KMS-11 (cell line): ENCODE measurements around the gene TMC7.

ENCODE experiments used
- H2AFZ ChIP-seq: fragments of 200-600 bp; sonication (generic); 2 replicates; pipeline ENCODE4 v1.6.1; 2016; ENCODE audit warnings: antibody characterized with exemption, mixed run types, low read depth
- H3K27ac ChIP-seq: fragments of 200-600 bp; sonication (generic); 2 replicates; pipeline ENCODE4 v1.6.1; 2016; ENCODE audit warnings: mild to moderate bottlenecking, mixed run types
- H3K27me3 ChIP-seq: fragments of 200-600 bp; sonication (generic); 2 replicates; pipeline ENCODE4 v1.6.1; 2017; ENCODE audit warnings: mild to moderate bottlenecking, low read depth, mixed run types, moderate library complexity; ENCODE audit not compliant: insufficient read depth
- H3K36me3 ChIP-seq: fragments of 200-600 bp; sonication (generic); 2 replicates; pipeline ENCODE4 v1.6.1; 2017; ENCODE audit warnings: mild to moderate bottlenecking, mixed run types; ENCODE audit not compliant: insufficient read depth
- H3K4me1 ChIP-seq: fragments of 200-600 bp; sonication (generic); 2 replicates; pipeline ENCODE4 v1.6.1; 2016; ENCODE audit warnings: mild to moderate bottlenecking, low read depth, mixed run types; ENCODE audit not compliant: poor library complexity, severe bottlenecking
- H3K4me2 ChIP-seq: fragments of 200-600 bp; sonication (generic); 2 replicates; pipeline ENCODE4 v1.7.0; 2016; ENCODE audit warnings: mild to moderate bottlenecking, mixed run types
- H3K4me3 ChIP-seq: fragments of 200-600 bp; sonication (generic); IDR thresholded peaks from 2 replicates; pipeline ENCODE4 v1.6.1; 2017; ENCODE audit warnings: low read depth, low read length, mixed read lengths; ENCODE audit not compliant: insufficient read depth
- H3K79me2 ChIP-seq: fragments of 200-600 bp; sonication (generic); 2 replicates; pipeline ENCODE4 v1.6.1; 2016; ENCODE audit warnings: low read depth, mixed run types; ENCODE audit not compliant: insufficient read depth
- H3K9ac ChIP-seq: fragments of 200-600 bp; sonication (generic); 2 replicates; pipeline ENCODE4 v1.6.1; 2016; ENCODE audit warnings: mild to moderate bottlenecking, mixed run types
- H4K20me1 ChIP-seq: fragments of 200-600 bp; sonication (generic); 2 replicates; pipeline ENCODE4 v1.6.1; 2016; ENCODE audit warnings: mild to moderate bottlenecking, mixed run types; ENCODE audit not compliant: insufficient read depth
- CTCF ChIP-seq: fragments of 200-600 bp; sonication (generic); conservative IDR thresholded peaks from 2 replicates; pipeline ENCODE4 v1.6.1; 2017; ENCODE audit warnings: low read depth, mild to moderate bottlenecking, antibody characterized with exemption, low read length, moderate library complexity, mixed read lengths

The TMC7 gene

GRCh38 chr16:18941471-18941870 lies 42.3 kb upstream of the TMC7 start:
- H3K27ac ChIP-seq: no peak overlapping the region
- no peak overlapping the region for H3K9ac ChIP-seq
- H3K4me3 ChIP-seq: no peak overlapping the region
- no peak overlapping the region for H2AFZ ChIP-seq
- H3K4me2 ChIP-seq: no peak overlapping the region
- no peaks in the 10 kb centered on the region for H3K36me3 ChIP-seq
- peaks cover 10% of the 10 kb centered on the region for H3K4me1 ChIP-seq
- no peak for TF ChIP-seq CTCF
- H3K27me3 ChIP-seq: no peaks in the 10 kb centered on the region
- no peaks in the 10 kb centered on the region for H4K20me1 ChIP-seq
- H3K79me2 ChIP-seq: no peaks in the 10 kb centered on the region

GRCh38 chr16:18942061-18942460 lies 41.7 kb upstream of the TMC7 start:
- H3K36me3 ChIP-seq: no peaks in the 10 kb centered on the region
- no peak overlapping the region for H2AFZ ChIP-seq
- no peaks in the 10 kb centered on the region for H3K79me2 ChIP-seq
- no peak overlapping the region for H3K9ac ChIP-seq
- TF ChIP-seq CTCF: no peak
- H4K20me1 ChIP-seq: no peaks in the 10 kb centered on the region
- no peak overlapping the region for H3K27ac ChIP-seq
- no peaks in the 10 kb centered on the region for H3K27me3 ChIP-seq
- peaks cover 15% of the 10 kb centered on the region for H3K4me1 ChIP-seq
- H3K4me2 ChIP-seq: no peak overlapping the region
- H3K4me3 ChIP-seq: no peak overlapping the region

- H3K27me3 ChIP-seq: no peaks in the 10 kb centered on the region
- TF ChIP-seq CTCF: no peak
- no peak overlapping the region for H3K9ac ChIP-seq
- H3K36me3 ChIP-seq: no peaks in the 10 kb centered on the region
- no peak overlapping the region for H2AFZ ChIP-seq
- H4K20me1 ChIP-seq: no peaks in the 10 kb centered on the region
- no peaks in the 10 kb centered on the region for H3K79me2 ChIP-seq
- no peak overlapping the region for H3K4me3 ChIP-seq
- peaks cover 15% of the 10 kb centered on the region for H3K4me1 ChIP-seq
- H3K4me2 ChIP-seq: no peak overlapping the region
- H3K27ac ChIP-seq: no peak overlapping the region
Observed at GRCh38 chr16:18943414-18943813, 40.3 kb upstream of the TMC7 start.

- no peaks in the 10 kb centered on the region for H4K20me1 ChIP-seq
- H3K27me3 ChIP-seq: no peaks in the 10 kb centered on the region
- TF ChIP-seq CTCF: no peak
- H3K79me2 ChIP-seq: no peaks in the 10 kb centered on the region
- H3K4me1 ChIP-seq: peaks cover 15% of the 10 kb centered on the region
- H3K27ac ChIP-seq: no peak overlapping the region
- no peak overlapping the region for H2AFZ ChIP-seq
- no peak overlapping the region for H3K9ac ChIP-seq
- H3K4me3 ChIP-seq: no peak overlapping the region
- no peak overlapping the region for H3K4me2 ChIP-seq
- H3K36me3 ChIP-seq: no peaks in the 10 kb centered on the region
Observed at GRCh38 chr16:18945233-18945632, 38.5 kb upstream of the TMC7 start.
